Epithelial cell of esophagus (primary cell): ENCODE results near the gene GNG13.

Experiments used
- DNase-seq: peaks from one replicate; pipeline ENCODE4 v3.0.0; 2010; ENCODE audit warnings: low read depth
- H3K4me3 ChIP-seq: 2 replicates; pipeline ENCODE4 v1.5.1; 2011; ENCODE audit warnings: mild to moderate bottlenecking, low read length, control low read depth
- TF ChIP-seq, protein P1 (sequence below): IDR thresholded peaks from 2 replicates; pipeline ENCODE4 v1.5.1; 2011; ENCODE audit warnings: low read depth, mild to moderate bottlenecking, low read length, control low read depth, inconsistent platforms; ENCODE audit not compliant: insufficient read depth; ENCODE audit errors: missing control alignments

GNG13 gene

DNA sequence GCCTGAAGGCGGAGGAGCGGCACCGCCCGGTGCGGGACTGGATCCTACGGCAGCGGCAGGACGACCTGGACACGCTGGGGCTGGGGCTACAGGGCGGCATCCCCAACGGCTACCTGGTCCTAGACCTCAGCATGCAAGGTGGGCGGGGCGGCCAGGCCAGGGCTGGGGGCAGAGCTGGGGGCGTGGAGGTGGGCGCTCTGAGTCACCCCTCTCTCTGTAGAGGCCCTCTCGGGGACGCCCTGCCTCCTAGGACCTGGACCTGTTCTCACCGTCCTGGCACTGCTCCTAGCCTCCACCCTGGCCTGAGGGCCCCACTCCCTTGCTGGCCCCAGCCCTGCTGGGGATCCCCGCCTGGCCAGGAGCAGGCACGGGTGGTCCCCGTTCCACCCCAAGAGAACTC lies 32.1 kb downstream of the GNG13 start:
- no peak for DNase-seq
- TF ChIP-seq, protein P1, sequence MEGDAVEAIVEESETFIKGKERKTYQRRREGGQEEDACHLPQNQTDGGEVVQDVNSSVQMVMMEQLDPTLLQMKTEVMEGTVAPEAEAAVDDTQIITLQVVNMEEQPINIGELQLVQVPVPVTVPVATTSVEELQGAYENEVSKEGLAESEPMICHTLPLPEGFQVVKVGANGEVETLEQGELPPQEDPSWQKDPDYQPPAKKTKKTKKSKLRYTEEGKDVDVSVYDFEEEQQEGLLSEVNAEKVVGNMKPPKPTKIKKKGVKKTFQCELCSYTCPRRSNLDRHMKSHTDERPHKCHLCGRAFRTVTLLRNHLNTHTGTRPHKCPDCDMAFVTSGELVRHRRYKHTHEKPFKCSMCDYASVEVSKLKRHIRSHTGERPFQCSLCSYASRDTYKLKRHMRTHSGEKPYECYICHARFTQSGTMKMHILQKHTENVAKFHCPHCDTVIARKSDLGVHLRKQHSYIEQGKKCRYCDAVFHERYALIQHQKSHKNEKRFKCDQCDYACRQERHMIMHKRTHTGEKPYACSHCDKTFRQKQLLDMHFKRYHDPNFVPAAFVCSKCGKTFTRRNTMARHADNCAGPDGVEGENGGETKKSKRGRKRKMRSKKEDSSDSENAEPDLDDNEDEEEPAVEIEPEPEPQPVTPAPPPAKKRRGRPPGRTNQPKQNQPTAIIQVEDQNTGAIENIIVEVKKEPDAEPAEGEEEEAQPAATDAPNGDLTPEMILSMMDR = no peak
- no peak overlapping the region for H3K4me3 ChIP-seq

DNA sequence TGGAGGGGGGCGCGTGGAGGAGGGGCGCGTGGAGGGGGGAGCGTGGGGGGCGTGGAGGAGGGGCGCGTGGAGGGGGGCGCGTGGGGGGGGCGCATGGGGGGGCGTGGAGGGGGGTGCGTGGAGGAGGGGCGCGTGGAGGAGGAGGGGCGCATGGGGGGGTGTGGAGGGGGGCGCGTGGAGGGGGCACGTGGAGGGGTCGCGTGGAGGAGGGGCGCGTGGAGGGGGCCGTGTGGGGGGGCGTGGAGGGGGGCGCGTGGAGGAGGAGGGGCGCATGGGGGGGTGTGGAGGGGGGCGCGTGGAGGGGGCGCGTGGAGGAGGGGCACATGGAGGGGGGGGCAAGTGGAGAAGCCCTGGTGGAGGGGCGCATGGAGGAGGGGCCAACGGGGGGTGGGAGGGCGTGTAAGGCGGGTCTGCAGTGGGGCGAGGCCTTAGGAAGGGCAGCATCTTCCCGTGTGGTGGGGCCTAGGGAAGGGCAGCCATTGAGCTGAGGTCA lies 32.7 kb downstream of the GNG13 start:
- no peak overlapping the region for H3K4me3 ChIP-seq
- no peak for DNase-seq
- TF ChIP-seq, protein P1 = no peak

DNA sequence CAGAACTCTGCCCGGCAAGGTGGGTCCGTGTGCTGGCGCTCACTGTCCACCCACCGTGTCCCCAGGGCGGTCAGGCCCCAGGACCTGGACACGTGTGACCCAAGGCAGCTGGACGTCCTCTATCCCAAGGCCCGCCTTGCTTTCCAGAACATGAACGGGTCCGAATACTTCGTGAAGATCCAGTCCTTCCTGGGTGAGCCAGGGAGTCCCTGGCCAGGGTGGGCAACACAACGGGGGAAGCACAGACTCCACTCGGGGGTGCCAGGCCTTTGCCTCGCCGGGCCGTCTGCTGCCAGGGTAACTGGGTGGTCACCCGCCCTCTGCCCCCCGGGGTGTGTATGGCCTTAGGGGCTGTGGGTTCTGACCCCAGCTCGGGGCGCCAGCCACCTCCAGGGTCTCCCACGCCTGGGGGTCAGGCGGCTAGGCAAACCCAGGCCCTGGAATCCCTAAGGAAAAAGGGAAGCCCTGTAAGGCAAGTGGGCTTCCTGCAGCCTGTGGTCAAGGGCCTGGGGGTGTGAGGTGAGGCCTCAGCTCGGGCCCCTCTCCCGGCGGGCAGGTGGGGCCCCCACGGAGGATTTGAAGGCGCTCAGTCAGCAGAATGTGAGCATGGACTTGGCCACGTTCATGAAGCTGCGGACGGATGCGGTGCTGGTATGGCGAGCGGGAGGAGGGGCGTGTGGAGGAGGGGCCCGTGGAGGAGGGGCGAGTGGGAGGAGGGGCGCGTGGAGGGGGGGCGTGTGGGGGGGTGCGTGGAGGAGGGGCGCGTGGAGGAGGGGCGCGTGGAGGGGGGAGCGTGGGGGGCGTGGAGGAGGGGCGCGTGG lies 33.5 kb downstream of the GNG13 start:
- DNase-seq = no peak
- no peak overlapping the region for H3K4me3 ChIP-seq
- TF ChIP-seq, protein P1 = no peak

DNA sequence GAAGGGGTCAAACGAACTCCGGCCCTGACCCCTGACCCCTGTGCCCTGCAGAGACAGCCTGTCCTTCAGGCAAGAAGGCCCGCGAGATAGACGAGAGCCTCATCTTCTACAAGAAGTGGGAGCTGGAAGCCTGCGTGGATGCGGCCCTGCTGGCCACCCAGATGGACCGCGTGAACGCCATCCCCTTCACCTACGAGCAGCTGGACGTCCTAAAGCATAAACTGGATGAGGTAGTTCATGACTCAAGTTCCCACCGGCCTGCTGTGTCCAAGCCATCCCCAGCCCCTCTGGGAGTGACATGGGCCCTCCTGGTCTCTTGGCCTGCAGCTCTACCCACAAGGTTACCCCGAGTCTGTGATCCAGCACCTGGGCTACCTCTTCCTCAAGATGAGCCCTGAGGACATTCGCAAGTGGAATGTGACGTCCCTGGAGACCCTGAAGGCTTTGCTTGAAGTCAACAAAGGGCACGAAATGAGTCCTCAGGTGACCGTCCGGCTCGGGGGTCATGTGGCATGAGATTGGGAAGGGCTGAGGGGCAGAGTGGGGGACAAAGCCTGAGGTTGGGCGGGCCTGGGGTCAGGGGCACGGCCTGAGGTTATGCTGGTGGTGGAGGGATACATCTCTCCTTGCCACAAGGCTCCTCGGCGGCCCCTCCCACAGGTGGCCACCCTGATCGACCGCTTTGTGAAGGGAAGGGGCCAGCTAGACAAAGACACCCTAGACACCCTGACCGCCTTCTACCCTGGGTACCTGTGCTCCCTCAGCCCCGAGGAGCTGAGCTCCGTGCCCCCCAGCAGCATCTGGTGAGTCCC lies 34.3 kb downstream of the GNG13 start:
- TF ChIP-seq, protein P1 = no peak
- H3K4me3 ChIP-seq = no peak overlapping the region
- no peak for DNase-seq

DNA sequence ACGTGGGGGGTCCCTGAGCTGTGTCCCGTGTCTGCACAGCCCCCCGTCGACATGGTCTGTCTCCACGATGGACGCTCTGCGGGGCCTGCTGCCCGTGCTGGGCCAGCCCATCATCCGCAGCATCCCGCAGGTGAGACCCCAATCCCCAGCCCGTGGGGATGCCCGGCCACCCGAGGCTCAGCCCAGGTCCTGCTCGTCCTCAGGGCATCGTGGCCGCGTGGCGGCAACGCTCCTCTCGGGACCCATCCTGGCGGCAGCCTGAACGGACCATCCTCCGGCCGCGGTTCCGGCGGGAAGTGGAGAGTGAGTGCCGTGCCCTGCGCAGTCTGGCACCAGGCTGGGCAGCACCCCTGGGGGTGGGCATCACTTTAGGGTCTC lies 35.1 kb downstream of the GNG13 start:
- TF ChIP-seq, protein P1 = no peak
- DNase-seq = no peak

DNA sequence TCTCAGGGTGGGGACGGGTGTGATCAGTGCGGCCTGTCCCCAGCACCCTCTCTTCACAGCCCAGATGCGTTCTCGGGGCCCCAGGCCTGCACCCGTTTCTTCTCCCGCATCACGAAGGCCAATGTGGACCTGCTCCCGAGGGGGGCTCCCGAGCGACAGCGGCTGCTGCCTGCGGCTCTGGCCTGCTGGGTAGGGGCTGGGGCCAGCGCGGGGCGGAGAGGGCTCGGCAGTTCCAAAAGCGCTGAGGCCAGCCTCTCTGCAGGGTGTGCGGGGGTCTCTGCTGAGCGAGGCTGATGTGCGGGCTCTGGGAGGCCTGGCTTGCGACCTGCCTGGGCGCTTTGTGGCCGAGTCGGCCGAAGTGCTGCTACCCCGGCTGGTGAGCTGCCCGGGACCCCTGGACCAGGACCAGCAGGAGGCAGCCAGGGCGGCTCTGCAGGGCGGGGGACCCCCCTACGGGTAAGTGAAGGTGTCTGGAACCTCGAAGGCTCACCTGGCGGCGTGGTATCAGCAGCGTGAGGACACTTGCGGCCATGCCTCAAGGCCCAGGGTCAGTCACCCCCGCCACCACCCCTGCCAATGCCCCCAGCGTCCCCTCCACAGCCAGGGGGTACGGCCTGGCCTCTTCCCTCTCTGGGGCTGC lies 35.6 kb downstream of the GNG13 start:
- DNase-seq = no peak
- no peak overlapping the region for H3K4me3 ChIP-seq
- TF ChIP-seq, protein P1 = no peak

More for the DNA sequence above, 35.1 kb downstream of the GNG13 start:
- H3K4me3 ChIP-seq = no peak overlapping the region
